A549 (cell line): Measurements from ENCODE around the gene CACNA1C.

ENCODE experiments used
- EP300 ChIP-seq, 2 experiments: fragments of >200 bp; sonication (Bioruptor Twin); formaldehyde crosslinking; IDR thresholded peaks; 2 replicates in 1 of 2; 3 replicates in 1 of 2; pipeline ENCODE4 v1.6.1; 2016 to 2017
- HOXA7 ChIP-seq: fragments of 250-450 bp; sonication (Bioruptor Pico); IDR thresholded peaks from 2 replicates; pipeline ENCODE4 v1.5.0; 2020; ENCODE audit warnings: mild to moderate bottlenecking, moderate library complexity
- HOXB13 ChIP-seq: fragments of 250-450 bp; sonication (Bioruptor Pico); IDR thresholded peaks from 2 replicates; pipeline ENCODE4 v1.5.0; 2020; ENCODE audit warnings: low read depth, mild to moderate bottlenecking, moderate library complexity
- JUN ChIP-seq, 2 experiments: fragments of >200 bp; sonication (Bioruptor Twin); formaldehyde crosslinking; IDR thresholded peaks; 2 replicates in 1 of 2; 3 replicates in 1 of 2; pipeline ENCODE4 v1.6.1; 2016 to 2017
- PHF8 ChIP-seq: fragments of 200-600 bp; sonication (generic); IDR thresholded peaks from 2 replicates; pipeline ENCODE4 v1.6.1; 2016; ENCODE audit warnings: low read depth, mild to moderate bottlenecking, antibody characterized with exemption, moderate library complexity, borderline replicate concordance
- POLR2A ChIP-seq: IDR thresholded peaks from 2 replicates; pipeline ENCODE4 v1.6.1; 2012; ENCODE audit warnings: mild to moderate bottlenecking, low read length
- RAD21 ChIP-seq, 2 experiments: fragments of >200 bp in 1 of 2; sonication (Bioruptor Twin) in 1 of 2; formaldehyde crosslinking in 1 of 2; IDR thresholded peaks in 1 of 2; conservative IDR thresholded peaks in 1 of 2; 2 replicates in 1 of 2; 3 replicates in 1 of 2; pipeline ENCODE4 v1.6.1; 2012 to 2018; ENCODE audit warnings: inconsistent platforms in 1 of 2
- TF ChIP-seq, protein P1 (sequence below): fragments of >200 bp; sonication (Bioruptor Twin); formaldehyde crosslinking; IDR thresholded peaks from 3 replicates; pipeline ENCODE4 v1.5.1; 2016

DNA sequence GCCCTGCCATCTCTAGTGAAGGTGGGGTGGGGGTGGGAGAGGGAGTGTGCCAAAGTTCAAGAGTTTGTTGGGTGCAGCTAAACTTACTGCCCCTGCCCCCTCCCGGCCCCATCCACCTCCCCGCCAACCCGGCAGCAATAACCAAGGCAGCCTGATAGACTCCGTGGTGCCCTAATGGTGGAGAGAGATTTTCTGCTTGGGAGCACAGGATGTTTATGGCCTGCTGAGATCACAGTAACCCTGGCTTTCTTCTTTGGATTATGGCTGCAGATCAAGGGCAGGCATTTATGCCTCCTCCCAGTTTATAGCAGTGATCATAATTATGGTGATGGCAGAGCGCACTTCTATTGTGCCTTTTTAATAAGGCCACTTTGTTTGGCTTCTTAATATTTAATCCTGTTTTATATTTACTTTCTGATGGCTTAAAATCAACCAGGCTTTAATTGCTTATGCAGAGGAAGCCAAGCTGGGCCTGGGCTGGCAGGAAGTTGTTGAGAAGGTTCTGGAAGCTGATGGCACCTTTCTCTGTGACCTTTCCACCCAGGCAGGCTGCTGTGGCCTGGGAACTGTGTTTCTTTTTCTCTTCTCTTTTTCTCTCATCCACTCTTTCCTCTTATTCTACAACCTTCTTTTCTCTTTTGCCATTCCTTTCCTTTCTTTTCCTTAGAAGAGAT is 485.2 kb downstream of the CACNA1C start:
- TF ChIP-seq, protein P1, sequence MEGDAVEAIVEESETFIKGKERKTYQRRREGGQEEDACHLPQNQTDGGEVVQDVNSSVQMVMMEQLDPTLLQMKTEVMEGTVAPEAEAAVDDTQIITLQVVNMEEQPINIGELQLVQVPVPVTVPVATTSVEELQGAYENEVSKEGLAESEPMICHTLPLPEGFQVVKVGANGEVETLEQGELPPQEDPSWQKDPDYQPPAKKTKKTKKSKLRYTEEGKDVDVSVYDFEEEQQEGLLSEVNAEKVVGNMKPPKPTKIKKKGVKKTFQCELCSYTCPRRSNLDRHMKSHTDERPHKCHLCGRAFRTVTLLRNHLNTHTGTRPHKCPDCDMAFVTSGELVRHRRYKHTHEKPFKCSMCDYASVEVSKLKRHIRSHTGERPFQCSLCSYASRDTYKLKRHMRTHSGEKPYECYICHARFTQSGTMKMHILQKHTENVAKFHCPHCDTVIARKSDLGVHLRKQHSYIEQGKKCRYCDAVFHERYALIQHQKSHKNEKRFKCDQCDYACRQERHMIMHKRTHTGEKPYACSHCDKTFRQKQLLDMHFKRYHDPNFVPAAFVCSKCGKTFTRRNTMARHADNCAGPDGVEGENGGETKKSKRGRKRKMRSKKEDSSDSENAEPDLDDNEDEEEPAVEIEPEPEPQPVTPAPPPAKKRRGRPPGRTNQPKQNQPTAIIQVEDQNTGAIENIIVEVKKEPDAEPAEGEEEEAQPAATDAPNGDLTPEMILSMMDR, result no peak
- TF ChIP-seq POLR2A (no peak), RAD21 (conservative IDR thresholded peaks at IDR 0.05 in 1 of 2, IDR thresholded peaks at IDR 0.05 in 1 of 2) (no peak), EP300 (IDR thresholded peaks at IDR 0.05) (no peak), PHF8 (no peak), HOXB13 (CRISPR knock-in tag) (no peak), HOXA7 (CRISPR knock-in tag) (no peak), JUN (IDR thresholded peaks at IDR 0.05) (no peak)
